Measurements from ENCODE around the gene RFT1. TPM values are rescaled to one million over a fixed set of nuclear protein-coding genes. Genes with fewer than 3 reads are reported as not detected.

RFT1 gene
- total and polyA plus RNA-seq, 2 of the 13 experiments (the other 11 are each of a cell fraction or from before 2014, with no cell fraction given): 23.2 to 37.0 TPM

GRCh38 chr3:53140847-53141845 is 10.9 kb upstream of the RFT1 start (continued):
- TF ChIP-seq USF2 (IDR thresholded peaks at IDR 0.05; ENCODE audit: low read depth, low read length) (0 out of 2 replicates have a peak, but pooled peaks have one; percentile 49), USF2 (CRISPR knock-in tag; IDR thresholded peaks at IDR 0.05; ENCODE audit: borderline replicate concordance) (0 out of 2 replicates have a peak, but pooled peaks have one; percentile 2), BHLHE40 (IDR thresholded peaks at IDR 0.05; ENCODE audit: low read length) (peak; percentile 90)

GRCh38 chr3:53139906-53140846 is 9.9 kb upstream of the RFT1 start:
- H3K4me2 ChIP-seq (ENCODE audit: low read depth, low read length): no peak overlapping the region
- no peaks in the 10 kb centered on the region for H3K79me2 ChIP-seq (ENCODE audit: insufficient read depth, low read length)
- CTCF ChIA-PET (ENCODE audit: low intra/inter-chr PET ratio, low total read pairs): no interaction called here
- H4K20me1 ChIP-seq (ENCODE audit: insufficient read depth, low read length): no peaks in the 10 kb centered on the region
- H3K36me3 ChIP-seq (replicated peaks in 1 of 2; ENCODE audit: control insufficient read depth in 1 of 2, insufficient read depth in 2 of 2, low read length in 2 of 2): no peaks in the 10 kb centered on the region
- no peak overlapping the region for H3K27ac ChIP-seq (ENCODE audit: extremely low read length, insufficient read depth, low read length)
- FAIRE-seq (no peak), ATAC-seq (no peak), DNase-seq (ENCODE audit: low spot score) (no peak)
- intact Hi-C loops (cut with micrococcal nuclease; ENCODE audit: unreplicated experiment): no loop called here
- no TSS peak for BruUV-seq (replicated peaks)
- no peak overlapping the region for H2AFZ ChIP-seq (ENCODE audit: low read length)
- in situ Hi-C loops (cut with HindIII; ENCODE audit: extremely low pct_ligation_motif_present, low pct_unique_long_range_greater_than_20kb): no loop called here
- H3K4me3 ChIP-seq (replicated peaks in 1 of 3; ENCODE audit: insufficient read depth in 1 of 3, low read depth in 2 of 3, low read length in 3 of 3): no peak overlapping the region
- H3K9me3 ChIP-seq (ENCODE audit: low read length): no peaks in the 10 kb centered on the region
- H3K9ac ChIP-seq (ENCODE audit: insufficient read depth, low read depth, low read length): no peak overlapping the region
- peaks cover 54% of the 10 kb centered on the region for H3K4me1 ChIP-seq (ENCODE audit: insufficient read depth, low read length)
- 20% methylated on average over 5 of the region's 6 CpGs for WGBS (ENCODE audit: low lambda C conversion rate)
- peaks cover 0 to 30% of the 10 kb centered on the region in 2 experiments; a peak in 3 of 5 replicates for H3K27me3 ChIP-seq (ENCODE audit: control insufficient read depth in 1 of 2, insufficient read depth in 2 of 2, low read length in 2 of 2)
- POLR2A ChIA-PET: interaction anchor here (0.8 to 3.4 kb wide), 3 partner anchors 20 to 56 kb away, joined by 3 to 18 read pairs (median 3); partner anchors contain the start of gene PRKCD
- no peak for TF ChIP-seq HNF1B (CRISPR knock-in tag; IDR thresholded peaks at IDR 0.05)
- TF ChIP-seq USF2 (IDR thresholded peaks at IDR 0.05; ENCODE audit: low read depth, low read length): no peak
- TF ChIP-seq USF2 (CRISPR knock-in tag; IDR thresholded peaks at IDR 0.05; ENCODE audit: borderline replicate concordance): peak; percentile 56; the same call in 1 of the 2 replicates
- no peak for TF ChIP-seq ZBTB20 (CRISPR knock-in tag; IDR thresholded peaks at IDR 0.05; ENCODE audit: borderline replicate concordance, low read depth)
